GM23338 (cell line): Measurements from ENCODE around the gene PLEKHB1. TPM values are rescaled to one million over a fixed set of nuclear protein-coding genes. Genes with fewer than 3 reads are reported as not detected.

ENCODE experiments used
- ATAC-seq: fragments of 200-7000 bp; cut with Tn5 transposase; 3 replicates; pipeline ENCODE4 v1.9.1; 2020
- DNase-seq: peaks from one replicate; pipeline ENCODE4 v3.0.0-alpha.2; 2015; ENCODE audit warnings: low spot score
- H2AFZ ChIP-seq: fragments of 200-600 bp; sonication (generic); 2 replicates; pipeline ENCODE4 v1.8.0; 2016; ENCODE audit warnings: antibody characterized with exemption, mild to moderate bottlenecking, moderate library complexity
- H3F3A ChIP-seq: fragments of 200-600 bp; sonication (generic); replicated peaks from 2 replicates; pipeline ENCODE4 v1.8.0; 2017; ENCODE audit warnings: antibody characterized with exemption, mixed run types, low read depth
- H3K27ac ChIP-seq: fragments of 200-600 bp; sonication (generic); 2 replicates; pipeline ENCODE4 v1.6.1; 2016; ENCODE audit warnings: low read depth
- H3K27me3 ChIP-seq: fragments of 200-600 bp; sonication (generic); 2 replicates; pipeline ENCODE4 v1.8.0; 2016; ENCODE audit warnings: mild to moderate bottlenecking, mixed run types, moderate library complexity; ENCODE audit not compliant: insufficient read depth
- H3K36me3 ChIP-seq: fragments of 200-600 bp; sonication (generic); 2 replicates; pipeline ENCODE4 v1.8.0; 2016; ENCODE audit warnings: mild to moderate bottlenecking; ENCODE audit not compliant: insufficient read depth
- H3K4me1 ChIP-seq: fragments of 200-600 bp; sonication (generic); 2 replicates; pipeline ENCODE4 v1.8.0; 2016; ENCODE audit warnings: mild to moderate bottlenecking, moderate library complexity; ENCODE audit not compliant: insufficient read depth
- H3K4me2 ChIP-seq: fragments of 200-600 bp; sonication (generic); 2 replicates; pipeline ENCODE4 v1.7.1; 2017; ENCODE audit warnings: mixed run types
- H3K4me3 ChIP-seq: fragments of 200-600 bp; sonication (generic); 2 replicates; pipeline ENCODE4 v1.6.1; 2016; ENCODE audit warnings: mixed run types
- H3K79me2 ChIP-seq: fragments of 200-600 bp; sonication (generic); replicated peaks from 2 replicates; pipeline ENCODE4 v1.8.0; 2017; ENCODE audit warnings: mild to moderate bottlenecking; ENCODE audit not compliant: insufficient read depth
- H3K9me2 ChIP-seq: fragments of 200-600 bp; sonication (generic); 2 replicates; pipeline ENCODE4 v1.8.0; 2017; ENCODE audit not compliant: insufficient read depth
- H4K20me1 ChIP-seq: fragments of 200-600 bp; sonication (generic); replicated peaks from 2 replicates; pipeline ENCODE4 v1.8.0; 2017; ENCODE audit warnings: mild to moderate bottlenecking; ENCODE audit not compliant: insufficient read depth
- H3K27ac Mint-ChIP-seq: 2 replicates; pipeline ENCODE4 v1.8.0; 2020; ENCODE audit warnings: inconsistent platforms, mild to moderate bottlenecking, moderate library complexity, mixed read lengths
- H3K27me3 Mint-ChIP-seq: 3 replicates; pipeline ENCODE4 v1.8.0; 2022; ENCODE audit warnings: low read depth, mild to moderate bottlenecking, moderate library complexity, mixed read lengths, inconsistent platforms; ENCODE audit not compliant: insufficient read depth, poor library complexity
- H3K36me3 Mint-ChIP-seq: 3 replicates; pipeline ENCODE4 v1.8.0; 2021; ENCODE audit warnings: low read depth, mild to moderate bottlenecking, inconsistent platforms, moderate library complexity, mixed read lengths
- H3K4me1 Mint-ChIP-seq: 3 replicates; pipeline ENCODE4 v1.8.0; 2020; ENCODE audit warnings: mild to moderate bottlenecking, inconsistent platforms, mixed read lengths
- H3K4me3 Mint-ChIP-seq: 3 replicates; pipeline ENCODE4 v1.8.0; 2021; ENCODE audit warnings: moderate library complexity, mild to moderate bottlenecking, inconsistent platforms, mixed read lengths
- H3K9me3 Mint-ChIP-seq: 3 replicates; pipeline ENCODE4 v1.8.0; 2020; ENCODE audit warnings: moderate library complexity, mild to moderate bottlenecking, inconsistent platforms, mixed read lengths
- CREB1 ChIP-seq: fragments of 250-450 bp; sonication (Bioruptor Pico); IDR thresholded peaks from 2 replicates; pipeline ENCODE4 v1.5.0; 2020; ENCODE audit warnings: low read depth, mild to moderate bottlenecking, moderate library complexity
- EZH2 ChIP-seq: fragments of 200-600 bp; sonication (generic); IDR thresholded peaks from one replicate; pipeline ENCODE4 v1.8.0; 2017; ENCODE audit warnings: antibody characterized with exemption, mild to moderate bottlenecking, low read depth; ENCODE audit not compliant: unreplicated experiment
- EZH2phosphoT487 ChIP-seq: fragments of 200-600 bp; sonication (generic); IDR thresholded peaks from one replicate; pipeline ENCODE4 v1.8.1; 2018; ENCODE audit warnings: antibody characterized with exemption; ENCODE audit not compliant: unreplicated experiment
- JUNB ChIP-seq: IDR thresholded peaks from one replicate; pipeline ENCODE4 v1.6.1; 2016; ENCODE audit warnings: antibody characterized with exemption; ENCODE audit not compliant: unreplicated experiment
- NANOG ChIP-seq: IDR thresholded peaks from 2 replicates; pipeline ENCODE4 v1.6.1; 2016; ENCODE audit warnings: antibody characterized with exemption, borderline replicate concordance
- POLR2AphosphoS5 ChIP-seq: IDR thresholded peaks from 2 replicates; pipeline ENCODE4 v1.6.1; 2016; ENCODE audit warnings: antibody characterized with exemption, low read depth
- STAT1 ChIP-seq: IDR thresholded peaks from one replicate; pipeline ENCODE4 v1.6.1; 2016; ENCODE audit warnings: antibody characterized with exemption; ENCODE audit not compliant: unreplicated experiment
- ZNF114 ChIP-seq: fragments of 250-450 bp; sonication (Bioruptor Pico); IDR thresholded peaks from 2 replicates; pipeline ENCODE4 v1.5.0; 2020; ENCODE audit warnings: mild to moderate bottlenecking, moderate library complexity
- ZNF331 ChIP-seq: fragments of 250-450 bp; sonication (Bioruptor Pico); IDR thresholded peaks from 2 replicates; pipeline ENCODE4 v1.5.0; 2020; ENCODE audit warnings: low read depth, mild to moderate bottlenecking, moderate library complexity
- polyA plus RNA-seq: library from polyadenylated mRNA; unstranded; fragments of >200 nt; fragmentation: Nextera tagmentation; extraction: Ambion mirVana; gene quantifications from 2 replicates; pipeline ENCODE4 v1.2.1, GENCODE V29; 2016
- total RNA-seq: library from RNA; depleted of rRNA; stranded (reverse); fragments of >200 nt; shearing (Covaris generic); gene quantifications from 2 replicates; pipeline ENCODE4 v1.2.3, GENCODE V29; 2014
- TF ChIP-seq, protein P1 (sequence below): fragments of 250-450 bp; sonication (Bioruptor Pico); IDR thresholded peaks from 2 replicates; pipeline ENCODE4 v1.5.0; 2020; ENCODE audit warnings: mild to moderate bottlenecking, moderate library complexity
- TF ChIP-seq, protein P2 (sequence below): IDR thresholded peaks from 2 replicates; pipeline ENCODE4 v1.6.1; 2016; ENCODE audit warnings: antibody characterized with exemption
- TF ChIP-seq, protein P3 (sequence below): IDR thresholded peaks from one replicate; pipeline ENCODE4 v1.6.1; 2018; ENCODE audit warnings: antibody characterized with exemption; ENCODE audit not compliant: unreplicated experiment
- TF ChIP-seq, protein P4 (sequence below), 2 experiments: fragments of 200-600 bp in 1 of 2; sonication (generic) in 1 of 2; conservative IDR thresholded peaks; 2 replicates each; pipeline versions ENCODE4 v1.5.1 to v1.6.1; 2016 to 2017; ENCODE audit warnings: antibody characterized with exemption in 2 of 2, low read depth in 2 of 2, mild to moderate bottlenecking in 2 of 2, moderate library complexity in 1 of 2

Gene PLEKHB1
- total and polyA plus RNA-seq, 2 experiments from 2014 or later: 20.1 to 20.8 TPM

DNA sequence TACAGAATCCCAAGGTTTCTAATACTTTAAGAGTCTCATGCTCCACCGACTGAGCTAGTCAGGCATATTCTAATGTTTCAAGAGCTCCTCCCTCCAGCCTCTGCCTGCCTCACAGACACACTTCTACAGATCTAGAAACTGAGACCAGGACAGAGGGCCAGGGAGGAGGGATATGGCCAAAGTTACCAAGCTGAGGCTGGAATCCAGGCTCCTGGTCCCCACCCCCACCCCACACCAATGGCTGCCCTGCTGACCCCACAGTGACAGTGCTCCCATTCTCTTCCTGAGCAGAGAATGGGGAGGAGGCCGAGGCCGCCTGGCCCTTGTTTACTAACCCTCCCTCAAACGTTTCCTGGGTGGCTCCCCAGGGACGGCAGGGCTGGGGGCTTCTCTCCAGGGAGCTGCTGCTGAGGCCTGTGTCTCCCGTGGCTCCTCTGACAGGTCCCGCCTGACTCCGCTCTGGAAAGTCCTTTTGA lies 2.2 kb downstream of the PLEKHB1 start:
- no peaks in the 10 kb centered on the region; the same call in 1 of the 2 replicates for H4K20me1 ChIP-seq
- peaks cover 28% of the 10 kb centered on the region for H3K27me3 ChIP-seq
- ATAC-seq (no peak), DNase-seq (no peak)
- Mint-ChIP-seq H3K4me3 (peak overlapping the region; percentile 81; the same call in 2 of the 3 replicates), H3K27ac (no peak overlapping the region), H3K4me1 (peaks cover 49% of the 10 kb centered on the region), H3K27me3 (peaks cover 26% of the 10 kb centered on the region), H3K9me3 (no peaks in the 10 kb centered on the region), H3K36me3 (no peaks in the 10 kb centered on the region)
- H3K9me2 ChIP-seq: no peaks in the 10 kb centered on the region
- H3F3A ChIP-seq: peaks cover 10% of the 10 kb centered on the region
- H3K4me1 ChIP-seq: peaks cover 23% of the 10 kb centered on the region
- no peak overlapping the region for H2AFZ ChIP-seq
- no peaks in the 10 kb centered on the region for H3K36me3 ChIP-seq
- H3K27ac ChIP-seq: no peak overlapping the region
- TF ChIP-seq CREB1 (CRISPR knock-in tag) (no peak), NANOG (no peak), EZH2 (no peak), ZNF114 (CRISPR knock-in tag) (no peak), ZNF331 (no peak), POLR2AphosphoS5 (no peak), STAT1 (no peak), EZH2phosphoT487 (no peak), JUNB (no peak)
- TF ChIP-seq, protein P1, sequence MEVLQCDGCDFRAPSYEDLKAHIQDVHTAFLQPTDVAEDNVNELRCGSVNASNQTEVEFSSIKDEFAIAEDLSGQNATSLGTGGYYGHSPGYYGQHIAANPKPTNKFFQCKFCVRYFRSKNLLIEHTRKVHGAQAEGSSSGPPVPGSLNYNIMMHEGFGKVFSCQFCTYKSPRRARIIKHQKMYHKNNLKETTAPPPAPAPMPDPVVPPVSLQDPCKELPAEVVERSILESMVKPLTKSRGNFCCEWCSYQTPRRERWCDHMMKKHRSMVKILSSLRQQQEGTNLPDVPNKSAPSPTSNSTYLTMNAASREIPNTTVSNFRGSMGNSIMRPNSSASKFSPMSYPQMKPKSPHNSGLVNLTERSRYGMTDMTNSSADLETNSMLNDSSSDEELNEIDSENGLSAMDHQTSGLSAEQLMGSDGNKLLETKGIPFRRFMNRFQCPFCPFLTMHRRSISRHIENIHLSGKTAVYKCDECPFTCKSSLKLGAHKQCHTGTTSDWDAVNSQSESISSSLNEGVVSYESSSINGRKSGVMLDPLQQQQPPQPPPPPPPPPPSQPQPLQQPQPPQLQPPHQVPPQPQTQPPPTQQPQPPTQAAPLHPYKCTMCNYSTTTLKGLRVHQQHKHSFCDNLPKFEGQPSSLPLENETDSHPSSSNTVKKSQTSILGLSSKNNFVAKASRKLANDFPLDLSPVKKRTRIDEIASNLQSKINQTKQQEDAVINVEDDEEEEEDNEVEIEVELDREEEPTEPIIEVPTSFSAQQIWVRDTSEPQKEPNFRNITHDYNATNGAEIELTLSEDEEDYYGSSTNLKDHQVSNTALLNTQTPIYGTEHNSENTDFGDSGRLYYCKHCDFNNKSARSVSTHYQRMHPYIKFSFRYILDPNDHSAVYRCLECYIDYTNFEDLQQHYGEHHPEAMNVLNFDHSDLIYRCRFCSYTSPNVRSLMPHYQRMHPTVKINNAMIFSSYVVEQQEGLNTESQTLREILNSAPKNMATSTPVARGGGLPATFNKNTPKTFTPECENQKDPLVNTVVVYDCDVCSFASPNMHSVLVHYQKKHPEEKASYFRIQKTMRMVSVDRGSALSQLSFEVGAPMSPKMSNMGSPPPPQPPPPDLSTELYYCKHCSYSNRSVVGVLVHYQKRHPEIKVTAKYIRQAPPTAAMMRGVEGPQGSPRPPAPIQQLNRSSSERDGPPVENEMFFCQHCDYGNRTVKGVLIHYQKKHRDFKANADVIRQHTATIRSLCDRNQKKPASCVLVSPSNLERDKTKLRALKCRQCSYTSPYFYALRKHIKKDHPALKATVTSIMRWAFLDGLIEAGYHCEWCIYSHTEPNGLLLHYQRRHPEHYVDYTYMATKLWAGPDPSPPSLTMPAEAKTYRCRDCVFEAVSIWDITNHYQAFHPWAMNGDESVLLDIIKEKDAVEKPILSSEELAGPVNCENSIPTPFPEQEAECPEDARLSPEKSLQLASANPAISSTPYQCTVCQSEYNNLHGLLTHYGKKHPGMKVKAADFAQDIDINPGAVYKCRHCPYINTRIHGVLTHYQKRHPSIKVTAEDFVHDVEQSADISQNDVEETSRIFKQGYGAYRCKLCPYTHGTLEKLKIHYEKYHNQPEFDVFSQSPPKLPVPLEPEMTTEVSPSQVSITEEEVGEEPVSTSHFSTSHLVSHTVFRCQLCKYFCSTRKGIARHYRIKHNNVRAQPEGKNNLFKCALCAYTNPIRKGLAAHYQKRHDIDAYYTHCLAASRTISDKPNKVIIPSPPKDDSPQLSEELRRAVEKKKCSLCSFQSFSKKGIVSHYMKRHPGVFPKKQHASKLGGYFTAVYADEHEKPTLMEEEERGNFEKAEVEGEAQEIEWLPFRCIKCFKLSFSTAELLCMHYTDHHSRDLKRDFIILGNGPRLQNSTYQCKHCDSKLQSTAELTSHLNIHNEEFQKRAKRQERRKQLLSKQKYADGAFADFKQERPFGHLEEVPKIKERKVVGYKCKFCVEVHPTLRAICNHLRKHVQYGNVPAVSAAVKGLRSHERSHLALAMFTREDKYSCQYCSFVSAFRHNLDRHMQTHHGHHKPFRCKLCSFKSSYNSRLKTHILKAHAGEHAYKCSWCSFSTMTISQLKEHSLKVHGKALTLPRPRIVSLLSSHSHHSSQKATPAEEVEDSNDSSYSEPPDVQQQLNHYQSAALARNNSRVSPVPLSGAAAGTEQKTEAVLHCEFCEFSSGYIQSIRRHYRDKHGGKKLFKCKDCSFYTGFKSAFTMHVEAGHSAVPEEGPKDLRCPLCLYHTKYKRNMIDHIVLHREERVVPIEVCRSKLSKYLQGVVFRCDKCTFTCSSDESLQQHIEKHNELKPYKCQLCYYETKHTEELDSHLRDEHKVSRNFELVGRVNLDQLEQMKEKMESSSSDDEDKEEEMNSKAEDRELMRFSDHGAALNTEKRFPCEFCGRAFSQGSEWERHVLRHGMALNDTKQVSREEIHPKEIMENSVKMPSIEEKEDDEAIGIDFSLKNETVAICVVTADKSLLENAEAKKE (CRISPR knock-in tag): no peak
- TF ChIP-seq, protein P2, sequence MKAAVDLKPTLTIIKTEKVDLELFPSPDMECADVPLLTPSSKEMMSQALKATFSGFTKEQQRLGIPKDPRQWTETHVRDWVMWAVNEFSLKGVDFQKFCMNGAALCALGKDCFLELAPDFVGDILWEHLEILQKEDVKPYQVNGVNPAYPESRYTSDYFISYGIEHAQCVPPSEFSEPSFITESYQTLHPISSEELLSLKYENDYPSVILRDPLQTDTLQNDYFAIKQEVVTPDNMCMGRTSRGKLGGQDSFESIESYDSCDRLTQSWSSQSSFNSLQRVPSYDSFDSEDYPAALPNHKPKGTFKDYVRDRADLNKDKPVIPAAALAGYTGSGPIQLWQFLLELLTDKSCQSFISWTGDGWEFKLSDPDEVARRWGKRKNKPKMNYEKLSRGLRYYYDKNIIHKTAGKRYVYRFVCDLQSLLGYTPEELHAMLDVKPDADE: no peak
- TF ChIP-seq, protein P3, sequence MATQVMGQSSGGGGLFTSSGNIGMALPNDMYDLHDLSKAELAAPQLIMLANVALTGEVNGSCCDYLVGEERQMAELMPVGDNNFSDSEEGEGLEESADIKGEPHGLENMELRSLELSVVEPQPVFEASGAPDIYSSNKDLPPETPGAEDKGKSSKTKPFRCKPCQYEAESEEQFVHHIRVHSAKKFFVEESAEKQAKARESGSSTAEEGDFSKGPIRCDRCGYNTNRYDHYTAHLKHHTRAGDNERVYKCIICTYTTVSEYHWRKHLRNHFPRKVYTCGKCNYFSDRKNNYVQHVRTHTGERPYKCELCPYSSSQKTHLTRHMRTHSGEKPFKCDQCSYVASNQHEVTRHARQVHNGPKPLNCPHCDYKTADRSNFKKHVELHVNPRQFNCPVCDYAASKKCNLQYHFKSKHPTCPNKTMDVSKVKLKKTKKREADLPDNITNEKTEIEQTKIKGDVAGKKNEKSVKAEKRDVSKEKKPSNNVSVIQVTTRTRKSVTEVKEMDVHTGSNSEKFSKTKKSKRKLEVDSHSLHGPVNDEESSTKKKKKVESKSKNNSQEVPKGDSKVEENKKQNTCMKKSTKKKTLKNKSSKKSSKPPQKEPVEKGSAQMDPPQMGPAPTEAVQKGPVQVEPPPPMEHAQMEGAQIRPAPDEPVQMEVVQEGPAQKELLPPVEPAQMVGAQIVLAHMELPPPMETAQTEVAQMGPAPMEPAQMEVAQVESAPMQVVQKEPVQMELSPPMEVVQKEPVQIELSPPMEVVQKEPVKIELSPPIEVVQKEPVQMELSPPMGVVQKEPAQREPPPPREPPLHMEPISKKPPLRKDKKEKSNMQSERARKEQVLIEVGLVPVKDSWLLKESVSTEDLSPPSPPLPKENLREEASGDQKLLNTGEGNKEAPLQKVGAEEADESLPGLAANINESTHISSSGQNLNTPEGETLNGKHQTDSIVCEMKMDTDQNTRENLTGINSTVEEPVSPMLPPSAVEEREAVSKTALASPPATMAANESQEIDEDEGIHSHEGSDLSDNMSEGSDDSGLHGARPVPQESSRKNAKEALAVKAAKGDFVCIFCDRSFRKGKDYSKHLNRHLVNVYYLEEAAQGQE: no peak
- TF ChIP-seq, protein P4, sequence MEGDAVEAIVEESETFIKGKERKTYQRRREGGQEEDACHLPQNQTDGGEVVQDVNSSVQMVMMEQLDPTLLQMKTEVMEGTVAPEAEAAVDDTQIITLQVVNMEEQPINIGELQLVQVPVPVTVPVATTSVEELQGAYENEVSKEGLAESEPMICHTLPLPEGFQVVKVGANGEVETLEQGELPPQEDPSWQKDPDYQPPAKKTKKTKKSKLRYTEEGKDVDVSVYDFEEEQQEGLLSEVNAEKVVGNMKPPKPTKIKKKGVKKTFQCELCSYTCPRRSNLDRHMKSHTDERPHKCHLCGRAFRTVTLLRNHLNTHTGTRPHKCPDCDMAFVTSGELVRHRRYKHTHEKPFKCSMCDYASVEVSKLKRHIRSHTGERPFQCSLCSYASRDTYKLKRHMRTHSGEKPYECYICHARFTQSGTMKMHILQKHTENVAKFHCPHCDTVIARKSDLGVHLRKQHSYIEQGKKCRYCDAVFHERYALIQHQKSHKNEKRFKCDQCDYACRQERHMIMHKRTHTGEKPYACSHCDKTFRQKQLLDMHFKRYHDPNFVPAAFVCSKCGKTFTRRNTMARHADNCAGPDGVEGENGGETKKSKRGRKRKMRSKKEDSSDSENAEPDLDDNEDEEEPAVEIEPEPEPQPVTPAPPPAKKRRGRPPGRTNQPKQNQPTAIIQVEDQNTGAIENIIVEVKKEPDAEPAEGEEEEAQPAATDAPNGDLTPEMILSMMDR (conservative IDR thresholded peaks at IDR 0.05; ENCODE audit: low read depth in 2 of 2): no peak
- H3K79me2 ChIP-seq: no peaks in the 10 kb centered on the region
- peak overlapping the region; percentile 89; the same call in 1 of the 2 replicates for H3K4me3 ChIP-seq
- H3K4me2 ChIP-seq: peak overlapping the region; percentile 100
